ENCODE data around the gene CETP.

The CETP gene

DNA sequence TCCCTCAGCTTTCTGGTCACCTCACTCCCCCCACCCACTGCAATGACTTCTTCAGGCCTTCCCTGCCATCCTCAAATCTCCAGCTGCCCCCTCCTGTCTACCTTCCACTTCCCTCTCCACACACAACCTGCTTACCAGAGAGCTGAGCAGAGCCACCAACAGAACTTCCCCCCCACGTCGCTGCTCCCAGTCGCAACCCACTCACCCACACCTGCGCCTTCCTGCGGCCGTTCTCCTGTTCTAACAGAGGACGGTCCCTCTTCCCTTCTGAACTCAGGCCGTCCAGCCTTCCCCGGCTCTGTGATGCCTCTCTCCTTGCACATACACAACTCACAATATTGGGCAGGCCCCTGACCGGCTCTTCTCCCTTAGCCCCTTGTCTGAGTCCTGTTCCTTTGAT, 14.0 kb downstream of the CETP start:
- DNase-seq (ENCODE audit: low read depth): no peak
- TF ChIP-seq, protein P1, sequence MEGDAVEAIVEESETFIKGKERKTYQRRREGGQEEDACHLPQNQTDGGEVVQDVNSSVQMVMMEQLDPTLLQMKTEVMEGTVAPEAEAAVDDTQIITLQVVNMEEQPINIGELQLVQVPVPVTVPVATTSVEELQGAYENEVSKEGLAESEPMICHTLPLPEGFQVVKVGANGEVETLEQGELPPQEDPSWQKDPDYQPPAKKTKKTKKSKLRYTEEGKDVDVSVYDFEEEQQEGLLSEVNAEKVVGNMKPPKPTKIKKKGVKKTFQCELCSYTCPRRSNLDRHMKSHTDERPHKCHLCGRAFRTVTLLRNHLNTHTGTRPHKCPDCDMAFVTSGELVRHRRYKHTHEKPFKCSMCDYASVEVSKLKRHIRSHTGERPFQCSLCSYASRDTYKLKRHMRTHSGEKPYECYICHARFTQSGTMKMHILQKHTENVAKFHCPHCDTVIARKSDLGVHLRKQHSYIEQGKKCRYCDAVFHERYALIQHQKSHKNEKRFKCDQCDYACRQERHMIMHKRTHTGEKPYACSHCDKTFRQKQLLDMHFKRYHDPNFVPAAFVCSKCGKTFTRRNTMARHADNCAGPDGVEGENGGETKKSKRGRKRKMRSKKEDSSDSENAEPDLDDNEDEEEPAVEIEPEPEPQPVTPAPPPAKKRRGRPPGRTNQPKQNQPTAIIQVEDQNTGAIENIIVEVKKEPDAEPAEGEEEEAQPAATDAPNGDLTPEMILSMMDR (IDR thresholded peaks at IDR 0.05; ENCODE audit: insufficient read depth, low read depth, low read length, missing control alignments): no peak
- H3K4me3 ChIP-seq (ENCODE audit: low read depth, low read length): no peak overlapping the region

DNA sequence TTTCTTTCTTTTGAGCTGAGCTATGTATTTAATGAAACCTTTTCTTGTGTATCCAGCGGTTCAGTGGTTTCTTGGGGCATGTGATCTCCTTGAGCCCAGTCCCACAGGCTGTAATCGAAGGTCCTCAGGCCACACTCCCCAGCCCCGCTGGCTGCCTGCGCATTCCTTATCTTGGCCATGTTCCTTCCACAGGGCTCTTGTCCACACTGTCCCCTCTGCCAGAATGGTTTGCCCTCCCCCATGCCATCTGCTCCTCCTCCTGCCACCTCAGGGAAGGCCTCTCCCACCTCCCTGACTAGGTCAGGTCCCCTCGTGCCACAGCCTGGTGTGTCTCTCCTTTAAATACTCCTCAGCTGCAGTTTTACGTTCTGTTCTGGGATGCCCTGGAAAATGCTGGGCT, 15.5 kb downstream of the CETP start:
- DNase-seq (ENCODE audit: low read depth): no peak
- no peak overlapping the region for H3K4me3 ChIP-seq (ENCODE audit: low read depth, low read length)
- TF ChIP-seq, protein P1 (IDR thresholded peaks at IDR 0.05; ENCODE audit: insufficient read depth, low read depth, low read length, missing control alignments): no peak

DNA sequence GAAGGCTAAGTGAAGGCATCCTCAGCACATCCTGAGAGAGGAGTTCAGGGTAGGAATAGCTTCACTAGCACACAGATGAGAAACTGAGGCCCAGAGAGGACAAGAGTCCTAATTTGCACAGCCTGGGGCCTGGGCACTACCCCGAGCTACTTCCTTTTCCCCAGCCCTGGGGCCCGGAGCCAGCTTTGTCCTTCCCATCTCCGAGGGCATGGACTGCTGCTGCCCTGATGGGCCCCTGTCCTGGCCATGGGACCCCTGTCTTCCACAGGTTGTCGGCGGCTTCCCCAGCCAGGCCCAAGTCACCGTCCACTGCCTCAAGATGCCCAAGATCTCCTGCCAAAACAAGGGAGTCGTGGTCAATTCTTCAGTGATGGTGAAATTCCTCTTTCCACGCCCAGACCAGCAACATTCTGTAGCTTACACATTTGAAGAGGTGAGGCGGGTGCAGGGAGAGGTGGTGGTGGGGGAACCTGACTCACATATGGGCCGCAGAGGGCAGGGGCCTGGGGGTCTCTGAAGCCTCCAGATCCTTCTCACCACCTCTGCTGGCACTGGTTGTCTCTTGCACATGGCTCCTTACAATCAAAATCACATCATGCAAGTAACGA, 16.2 kb downstream of the CETP start:
- no peak for DNase-seq (ENCODE audit: low read depth)
- TF ChIP-seq, protein P1 (IDR thresholded peaks at IDR 0.05; ENCODE audit: insufficient read depth, low read depth, low read length, missing control alignments): no peak
- no peak overlapping the region for H3K4me3 ChIP-seq (ENCODE audit: low read depth, low read length)

DNA sequence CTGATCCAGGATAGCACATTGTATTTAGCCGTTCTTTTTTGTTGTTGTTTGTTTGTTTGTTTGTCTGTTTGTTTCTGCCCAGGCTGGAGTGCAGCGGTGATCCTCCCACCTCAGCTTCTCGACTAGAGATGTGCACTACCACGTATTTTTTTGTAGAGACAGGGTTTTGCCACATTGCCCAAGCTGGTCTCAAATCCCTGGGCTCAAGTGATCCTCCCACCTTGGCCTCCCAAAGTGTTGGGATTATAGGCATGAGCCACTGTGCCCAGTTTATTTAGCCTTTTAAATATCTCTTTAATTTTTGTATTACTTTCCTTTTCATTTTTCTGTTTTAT, 18.4 kb downstream of the CETP start:
- TF ChIP-seq, protein P1 (IDR thresholded peaks at IDR 0.05; ENCODE audit: insufficient read depth, low read depth, low read length, missing control alignments): no peak
- no peak for DNase-seq (ENCODE audit: low read depth)
- H3K4me3 ChIP-seq (ENCODE audit: low read depth, low read length): no peak overlapping the region

DNA sequence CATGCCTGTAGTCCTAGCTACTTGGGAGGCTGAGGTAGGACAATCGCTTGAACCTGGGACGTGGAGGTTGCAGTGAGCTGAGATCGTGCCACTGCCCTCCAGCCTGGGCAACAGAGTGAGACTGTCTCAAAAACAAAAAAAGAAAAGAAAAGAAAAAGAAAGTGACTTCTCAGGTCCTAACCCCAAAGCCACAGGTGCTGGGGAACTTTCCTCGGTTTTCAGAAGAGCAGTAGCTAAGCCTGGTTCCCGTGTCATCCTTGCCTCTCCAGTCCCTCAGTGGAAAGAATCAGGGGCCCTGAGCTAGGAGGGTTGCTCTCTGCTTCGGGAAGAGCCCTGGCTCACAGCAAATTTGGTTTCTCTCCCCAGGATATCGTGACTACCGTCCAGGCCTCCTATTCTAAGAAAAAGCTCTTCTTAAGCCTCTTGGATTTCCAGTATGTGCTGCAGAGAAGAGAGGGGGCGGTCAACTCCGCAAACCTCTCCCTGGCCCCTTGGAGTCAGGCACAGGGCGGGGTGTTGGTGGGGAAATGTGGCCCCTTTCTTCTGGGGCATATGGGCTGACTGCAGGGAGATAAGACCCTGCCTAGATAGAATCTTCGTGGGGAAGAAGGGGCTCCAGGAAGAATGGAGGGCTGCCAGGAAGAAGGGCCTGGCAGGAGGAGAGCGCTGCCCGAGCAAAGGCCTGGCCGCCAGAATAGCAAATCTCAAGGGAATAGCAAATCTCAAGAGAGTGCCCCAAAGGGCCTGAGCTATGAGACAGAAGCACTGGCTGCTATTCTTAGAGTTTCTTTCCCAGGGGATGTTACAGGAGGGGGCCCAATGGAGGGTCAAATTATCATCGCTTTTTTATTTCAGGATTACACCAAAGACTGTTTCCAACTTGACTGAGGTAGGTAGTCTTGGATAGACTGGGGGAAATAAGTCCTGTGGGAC, 19.3 kb downstream of the CETP start:
- H3K4me3 ChIP-seq (ENCODE audit: low read depth, low read length): no peak overlapping the region
- DNase-seq (ENCODE audit: low read depth): peak; percentile 58
- TF ChIP-seq, protein P1 (IDR thresholded peaks at IDR 0.05; ENCODE audit: insufficient read depth, low read depth, low read length, missing control alignments): no peak

DNA sequence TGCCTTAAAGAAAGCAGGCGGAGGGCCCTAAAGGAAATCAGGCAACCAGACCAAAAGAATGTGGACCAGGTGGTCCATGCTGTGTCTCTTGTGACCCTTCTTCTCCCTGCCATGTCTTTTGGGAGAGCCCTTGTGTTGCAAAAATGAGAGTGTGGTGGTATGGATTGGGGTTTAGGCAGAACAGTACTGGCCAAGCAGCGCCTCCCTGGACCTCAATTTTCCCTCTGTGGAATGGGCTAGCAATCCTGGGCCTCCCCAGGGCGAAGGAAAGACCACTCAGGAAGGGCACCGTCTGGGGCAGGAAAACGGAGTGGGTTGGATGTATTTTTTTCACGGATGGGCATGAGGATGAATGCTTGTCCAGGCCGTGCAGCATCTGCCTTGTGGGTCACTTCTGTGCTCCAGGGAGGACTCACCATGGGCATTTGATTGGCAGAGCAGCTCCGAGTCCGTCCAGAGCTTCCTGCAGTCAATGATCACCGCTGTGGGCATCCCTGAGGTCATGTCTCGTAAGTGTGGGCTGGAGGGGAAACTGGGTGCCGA, 20.1 kb downstream of the CETP start:
- H3K4me3 ChIP-seq (ENCODE audit: low read depth, low read length): no peak overlapping the region
- no peak for DNase-seq (ENCODE audit: low read depth)
- TF ChIP-seq, protein P1 (IDR thresholded peaks at IDR 0.05; ENCODE audit: insufficient read depth, low read depth, low read length, missing control alignments): no peak

Data from GM12865 (cell line).